Panc1 (cell line): ENCODE measurements around the gene NTS. TPM values are rescaled to one million over a fixed set of nuclear protein-coding genes. Genes with fewer than 3 reads are reported as not detected.

Source experiments
- ATAC-seq: fragments of 200-7000 bp; cut with Tn5 transposase; 2 replicates; pipeline ENCODE4 v1.9.1; 2020; ENCODE audit warnings: mild to moderate bottlenecking, moderate library complexity
- BruUV-seq: library from RNA; stranded (reverse); fragments of 400-500 nt; replicated peaks from 2 replicates; lab custom pipeline; 2021; lab: Mats Ljungman, UMichigan
- CTCF ChIA-PET: fragments of 300-600 bp; sonication (Branson Sonifier 250); formaldehyde crosslinking; loops from one replicate; lab custom pipeline; 2022; ENCODE audit warnings: antibody characterized with exemption; lab: Charles Lee
- POLR2A ChIA-PET: fragments of 300-600 bp; sonication (Branson Sonifier 250); formaldehyde crosslinking; loops from one replicate; lab custom pipeline; 2022; ENCODE audit warnings: antibody characterized with exemption; lab: Charles Lee
- DNase-seq: peaks from one replicate; pipeline ENCODE4 v3.0.0-alpha.2; 2010; ENCODE audit warnings: low read depth, low spot score
- H3K27ac ChIP-seq: 2 replicates; pipeline ENCODE4 v1.5.1; 2011; ENCODE audit warnings: mild to moderate bottlenecking, low read length, inconsistent platforms
- H3K27me3 ChIP-seq: fragments of 200-500 bp; sonication (Bioruptor generic); 2 replicates; pipeline ENCODE4 v1.6.0; 2014; ENCODE audit warnings: low read length, inconsistent platforms; ENCODE audit not compliant: control insufficient read depth, insufficient read depth
- H3K36me3 ChIP-seq: fragments of 200-500 bp; sonication (Bioruptor generic); 2 replicates; pipeline ENCODE4 v1.5.1; 2014; ENCODE audit warnings: inconsistent platforms, mild to moderate bottlenecking, low read length, moderate library complexity; ENCODE audit not compliant: control insufficient read depth, insufficient read depth
- H3K4me1 ChIP-seq: 2 replicates; pipeline ENCODE4 v1.5.1; 2011; ENCODE audit warnings: inconsistent platforms, mild to moderate bottlenecking, low read length, moderate library complexity; ENCODE audit not compliant: control insufficient read depth, insufficient read depth
- H3K4me3 ChIP-seq, 2 experiments: 2 replicates each; pipeline ENCODE4 v1.5.1; 2011 to 2012; ENCODE audit warnings: low read depth in 2 of 2, low read length in 2 of 2, mild to moderate bottlenecking in 2 of 2, inconsistent platforms in 1 of 2, moderate library complexity in 1 of 2
- H3K9me3 ChIP-seq: fragments of 200-500 bp; sonication (Bioruptor generic); 2 replicates; pipeline ENCODE4 v1.5.1; 2014; ENCODE audit warnings: low read depth, mild to moderate bottlenecking, inconsistent platforms, low read length, moderate library complexity; ENCODE audit not compliant: control insufficient read depth, insufficient read depth
- CTCF ChIP-seq: fragments of 450-650 bp; IDR thresholded peaks from 2 replicates; pipeline ENCODE4 v1.5.1; 2017; ENCODE audit warnings: mild to moderate bottlenecking
- POLR2AphosphoS5 ChIP-seq: IDR thresholded peaks from 2 replicates; pipeline ENCODE4 v1.6.1; 2012; ENCODE audit warnings: mild to moderate bottlenecking, low read depth, low read length, moderate library complexity
- REST ChIP-seq, 2 experiments: IDR thresholded peaks; 2 replicates each; pipeline ENCODE4 v1.6.1; 2011 to 2012; ENCODE audit warnings: low read depth in 2 of 2, control low read depth in 1 of 2, low read length in 1 of 2, mild to moderate bottlenecking in 1 of 2, moderate library complexity in 1 of 2; ENCODE audit not compliant: insufficient read depth in 1 of 2
- SIN3A ChIP-seq: IDR thresholded peaks from 2 replicates; pipeline ENCODE4 v1.6.1; 2012; ENCODE audit warnings: low read depth, mild to moderate bottlenecking, low read length, moderate library complexity, borderline replicate concordance; ENCODE audit not compliant: insufficient read depth
- TCF7L2 ChIP-seq: IDR thresholded peaks from 2 replicates; pipeline ENCODE4 v1.6.1; 2011; ENCODE audit warnings: mild to moderate bottlenecking, low read depth, low read length, inconsistent platforms
- in situ Hi-C: cut with HindIII; loops from 2 replicates; pipeline ENCODE4 v1.10.0; 2016; ENCODE audit warnings: low sequenced_read_pairs, low pct_unique_long_range_greater_than_20kb
- intact Hi-C: fragments of 100-400 bp; cut with micrococcal nuclease; formaldehyde crosslinking; loops from one replicate; pipeline ENCODE4 v1.10.0; 2022; ENCODE audit not compliant: unreplicated experiment
- total RNA-seq: library from RNA; stranded (reverse); gene quantifications from one replicate; pipeline ENCODE4 v1.2.1, GENCODE V29; 2021; ENCODE audit not compliant: unreplicated experiment

Gene NTS
- total RNA-seq, 1 experiment from 2014 or later = 1.5 TPM

- Histone ChIP-seq H3K27ac (no peak overlapping the region), H3K4me1 (no peaks in the 10 kb centered on the region), H3K9me3 (no peaks in the 10 kb centered on the region), H3K27me3 (no peaks in the 10 kb centered on the region), H3K36me3 (no peaks in the 10 kb centered on the region), H3K4me3 (no peak overlapping the region)
- no peak for ATAC-seq
- intact Hi-C loops = no loop called here
- POLR2A ChIA-PET = no interaction called here
- in situ Hi-C loops = no loop called here
- no peak for TF ChIP-seq POLR2AphosphoS5
- TF ChIP-seq REST (IDR thresholded peaks at IDR 0.05; ENCODE audit: insufficient read depth in 1 of 2, low read depth in 2 of 2, low read length in 1 of 2) = no peak
- no peak for TF ChIP-seq CTCF
- TF ChIP-seq SIN3A = no peak
- TF ChIP-seq TCF7L2 = no peak
- DNase-seq = no peak
- CTCF ChIA-PET = no interaction called here
- BruUV-seq = no TSS peak
Measured at GRCh38 chr12:85927166-85927565, 53.1 kb downstream of the NTS start.

Other genes with a start within 250 kb of the NTS start
- 0.33 TPM for gene RASSF9, start 37.9 kb upstream of the NTS start, total RNA-seq